Pancreas (tissue), 10 donors: Measurements from ENCODE around the gene SLC25A52. TPM values are rescaled to one million over a fixed set of nuclear protein-coding genes. Genes with fewer than 3 reads are reported as not detected.

Experiments
- ATAC-seq, 4 donors: fragments of 200-7000 bp; cut with Tn5 transposase; one replicate each; pipeline versions ENCODE4 v1.8.0 to v1.9.1; 2020; ENCODE audit warnings: mild to moderate bottlenecking in 4 of 4, moderate library complexity in 4 of 4
- DNase-seq, 6 donors: peaks; one replicate each; pipeline ENCODE4 v3.0.0-alpha.2; 2020
- FAIRE-seq: peaks from 2 replicates; lab custom pipeline; 2012; peaks lifted over from hg19 to GRCh38; lab: Jason Lieb, UNC
- H3K27ac ChIP-seq, 4 donors: fragments of 200-600 bp; sonication (generic); 1 replicate in 3 of 4; 2 replicates in 1 of 4; pipeline versions ENCODE4 v1.5.0 to v1.8.0; 2020
- H3K27me3 ChIP-seq, 4 donors: fragments of 200-600 bp; one replicate each; pipeline ENCODE4 v1.8.0; 2021
- H3K36me3 ChIP-seq, 3 donors: fragments of 200-600 bp; sonication (generic) in 1 of 3; one replicate each; pipeline versions ENCODE4 v1.5.0 to v1.8.0; 2020 to 2021
- H3K4me1 ChIP-seq, 3 donors: fragments of 200-600 bp; one replicate each; pipeline ENCODE4 v1.8.0; 2021
- H3K4me3 ChIP-seq, 4 donors: fragments of 200-600 bp; sonication (generic) in 2 of 4; one replicate each; pipeline versions ENCODE4 v1.5.0 to v1.8.0; 2020 to 2021
- H3K9me3 ChIP-seq, 4 donors: fragments of 200-600 bp; one replicate each; pipeline ENCODE4 v1.8.0; 2021
- CTCF ChIP-seq, 4 donors: fragments of 200-600 bp; sonication (generic) in 3 of 4; IDR thresholded peaks; one replicate each; pipeline versions ENCODE4 v1.5.0 to v1.8.0; 2021; ENCODE audit warnings: antibody characterized with exemption in 4 of 4
- WGBS, 2 donors: extraction: QIAGEN DNeasy Blood & Tissue Kit; methylation state at CpG; one replicate each; pipeline ENCODE4 v1.1.7; 2013; 5-methylcytosine and 5-hydroxymethylcytosine counted together
- intact Hi-C, 3 donors: fragments of 100-400 bp; cut with DNase I; formaldehyde crosslinking; loops; one replicate each; pipeline versions ENCODE4 v1.11.1 to v1.14.2; 2022
- polyA plus RNA-seq, 2 donors: library from polyadenylated mRNA; stranded (reverse); fragments of 200-250 nt; gene quantifications; one replicate each; pipeline ENCODE4 v1.2.3, GENCODE V29; 2013
- total RNA-seq, 6 donors: library from RNA; stranded (reverse); fragmentation: NEBNext Ultra II Directional in 4 of 6; extraction: Animal tissue kit (Norgen Biotek cat#: 25700) in 4 of 6; gene quantifications; one replicate each; pipeline versions ENCODE4 v1.2.1 to v1.2.4, GENCODE V29; 2021 to 2023
- donor health status: healthy with polysubstance abuse.
- donor health status: DM: no; HTN: no; CAD: no; lungs with moderate emphysema.
- donor health status: DM: no; HTN: no; CAD: no.
- donor health status: control.
- donor health status: control.
- donor health status: Bipolar disorder and iron deficiency.
- donor health status: DM: yes; HTN: yes; CAD: no.
- donor health status: DM: no; HTN: no; CAD: no.
- donor health status: DM: no; HTN: no; CAD: no.
- donor health status: DM: yes; HTN: yes; CAD: no.

Gene SLC25A52
- total and polyA plus RNA-seq, 8 donors = 0.12 TPM; not detected in 7

DNA sequence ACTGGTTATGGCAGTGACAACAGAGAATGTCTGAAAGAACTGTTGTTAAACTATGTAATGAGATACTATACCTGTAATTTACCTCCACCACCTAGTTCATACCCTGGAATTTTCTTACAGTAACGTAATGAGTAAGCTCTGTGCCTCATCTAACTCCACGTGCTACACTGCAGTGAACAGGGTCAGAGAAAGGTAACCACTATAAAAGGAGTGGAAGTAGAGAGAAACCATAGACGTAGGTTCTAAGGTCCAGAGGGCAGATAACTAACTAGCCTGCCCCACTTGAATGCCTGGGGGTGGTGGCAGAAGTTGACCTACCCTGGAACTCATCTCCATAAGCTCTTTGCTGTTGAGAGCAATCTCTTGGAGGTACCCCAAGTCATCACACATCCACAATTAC, 44.3 kb downstream of the SLC25A52 start:
- no peak for DNase-seq
- H3K36me3 ChIP-seq = no peaks in the 10 kb centered on the region
- 68 to 73% methylated on average over 3 of the region's 3 CpGs for WGBS, 2 donors
- intact Hi-C loops = loop anchor here in 1 of 3 donors (10.0 kb wide), 1 partner anchor 162 kb away; no protein-coding TSS in a partner anchor
- FAIRE-seq = no peak
- ATAC-seq = no peak
- H3K27me3 ChIP-seq = no peaks in the 10 kb centered on the region
- no peaks in the 10 kb centered on the region for H3K4me1 ChIP-seq
- H3K27ac ChIP-seq = no peak overlapping the region
- H3K9me3 ChIP-seq = no peaks in the 10 kb centered on the region
- no peak for TF ChIP-seq CTCF (IDR thresholded peaks at IDR 0.05)
- H3K4me3 ChIP-seq = no peak overlapping the region

- intact Hi-C loops = loop anchor here in 2 of 3 donors (5.0 to 10.0 kb wide), 2 partner anchors 144 to 157 kb away; no protein-coding TSS in a partner anchor
- ATAC-seq = no peak
- no peak for DNase-seq
- 67 to 72% methylated on average over 3 of the region's 3 CpGs for WGBS, 2 donors
- Histone ChIP-seq H3K27me3 (no peaks in the 10 kb centered on the region), H3K36me3 (no peaks in the 10 kb centered on the region), H3K9me3 (no peaks in the 10 kb centered on the region), H3K4me1 (no peaks in the 10 kb centered on the region), H3K4me3 (no peak overlapping the region), H3K27ac (no peak overlapping the region)
- no peak for FAIRE-seq
- no peak for TF ChIP-seq CTCF (IDR thresholded peaks at IDR 0.05)
Observed at GRCh38 chr18:31711365-31712172, 49.1 kb downstream of the SLC25A52 start.

DNA sequence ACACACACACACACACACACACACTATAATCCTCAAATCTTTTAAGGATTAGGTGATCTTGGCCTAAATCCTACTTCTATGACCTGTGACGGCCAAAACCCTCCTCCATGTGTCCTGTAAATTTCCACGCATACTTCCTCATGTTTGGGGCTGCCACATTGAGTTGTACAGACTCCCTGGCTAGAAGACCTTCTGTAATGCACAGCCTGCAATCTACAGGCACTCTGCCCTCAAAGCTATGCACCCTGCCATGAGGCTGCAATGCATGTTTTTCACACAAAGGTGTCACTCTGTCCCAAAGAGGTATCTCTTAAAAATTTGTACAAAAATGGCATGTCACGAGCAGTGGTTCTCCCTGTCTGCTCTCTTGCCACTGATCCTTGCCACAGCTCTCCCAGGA, 49.9 kb downstream of the SLC25A52 start:
- no peaks in the 10 kb centered on the region for H3K36me3 ChIP-seq
- FAIRE-seq (no peak), DNase-seq (no peak), ATAC-seq (no peak)
- WGBS, 2 donors = 68 to 74% methylated on average over 3 of the region's 3 CpGs
- intact Hi-C loops = loop anchor here in 2 of 3 donors (5.0 to 10.0 kb wide), 2 partner anchors 144 to 156 kb away; no protein-coding TSS in a partner anchor
- no peak overlapping the region for H3K4me3 ChIP-seq
- TF ChIP-seq CTCF (IDR thresholded peaks at IDR 0.05) = no peak
- H3K27ac ChIP-seq = no peak overlapping the region
- H3K9me3 ChIP-seq = no peaks in the 10 kb centered on the region
- no peaks in the 10 kb centered on the region for H3K4me1 ChIP-seq
- no peaks in the 10 kb centered on the region for H3K27me3 ChIP-seq

Other genes starting within 250 kb of the SLC25A52 start
- gene TTR, start 169.0 kb downstream of the SLC25A52 start, total RNA-seq = 100 to 1,000 TPM; 133 to 951 (median 228) TPM
- gene TTR, start 169.0 kb downstream of the SLC25A52 start, polyA plus RNA-seq = 1,000 to 10,000 TPM; 1,639 to 9,933 TPM
- gene B4GALT6, start 76.3 kb downstream of the SLC25A52 start, total RNA-seq = 1 to 10 TPM in 5 of 6 donors, under 1 TPM in 1; 0.79 to 4.6 (median 2.8) TPM
- 1 to 10 TPM; 1.2 to 3.8 TPM for gene B4GALT6, start 76.3 kb downstream of the SLC25A52 start, polyA plus RNA-seq
- gene TRAPPC8, start 182.2 kb upstream of the SLC25A52 start, total RNA-seq = 10 to 100 TPM; 11.2 to 26.2 (median 17.6) TPM
- 10 to 100 TPM in 1 of 2 donors, 1 to 10 TPM in 1; 7.6 to 12.6 TPM for gene TRAPPC8, start 182.2 kb upstream of the SLC25A52 start, polyA plus RNA-seq